Amniotic epithelial cell (primary cell): ENCODE data around the gene GPR55.

Experiments
- DNase-seq: peaks from one replicate; pipeline ENCODE4 v3.0.0-alpha.2; 2010; ENCODE audit warnings: low read depth

GPR55 gene

GRCh38 chr2:230900336-230900995, 24.6 kb downstream of the GPR55 start:
- no peak for DNase-seq

DNA sequence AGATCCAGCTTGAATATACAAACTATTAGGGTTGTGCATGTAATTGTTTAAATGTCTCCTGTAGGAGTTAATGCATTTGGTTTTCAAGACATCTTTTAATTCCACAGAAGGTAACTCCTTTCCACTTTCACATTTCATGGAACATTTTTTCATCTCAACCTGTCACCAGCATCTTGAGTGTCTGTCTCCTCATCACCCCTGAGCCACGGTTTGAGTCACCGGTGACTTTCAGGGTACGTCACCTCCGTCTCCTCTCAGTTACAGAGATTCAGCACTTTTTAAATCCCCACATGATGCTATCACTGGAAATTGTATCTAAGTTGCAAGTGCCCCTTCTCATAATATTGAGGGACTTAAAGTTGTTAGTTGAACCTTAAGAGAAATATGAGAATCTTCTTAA, 25.3 kb downstream of the GPR55 start:
- no peak for DNase-seq

DNA sequence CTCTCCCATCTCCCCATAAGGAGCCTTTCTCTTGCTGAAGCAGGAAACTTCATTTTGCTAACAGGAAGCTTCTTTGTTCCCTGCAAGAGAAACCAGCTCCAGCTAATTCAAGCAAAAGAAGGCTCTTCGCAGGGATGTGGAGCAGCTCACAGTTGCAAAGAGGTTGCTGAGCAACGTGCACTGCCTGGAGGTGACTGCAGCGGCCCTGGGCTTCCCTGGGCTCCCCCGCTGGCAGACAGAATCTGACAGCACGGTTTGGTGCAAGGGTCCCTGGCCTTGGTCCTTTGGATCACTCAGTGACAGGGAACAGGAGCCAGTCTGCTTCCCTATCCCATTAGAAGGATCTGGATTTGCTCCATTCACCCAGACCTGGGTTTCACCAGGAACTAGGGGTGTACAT, 25.8 kb downstream of the GPR55 start:
- no peak for DNase-seq

GRCh38 chr2:230898713-230899091, 26.3 kb downstream of the GPR55 start:
- DNase-seq, result no peak

DNA sequence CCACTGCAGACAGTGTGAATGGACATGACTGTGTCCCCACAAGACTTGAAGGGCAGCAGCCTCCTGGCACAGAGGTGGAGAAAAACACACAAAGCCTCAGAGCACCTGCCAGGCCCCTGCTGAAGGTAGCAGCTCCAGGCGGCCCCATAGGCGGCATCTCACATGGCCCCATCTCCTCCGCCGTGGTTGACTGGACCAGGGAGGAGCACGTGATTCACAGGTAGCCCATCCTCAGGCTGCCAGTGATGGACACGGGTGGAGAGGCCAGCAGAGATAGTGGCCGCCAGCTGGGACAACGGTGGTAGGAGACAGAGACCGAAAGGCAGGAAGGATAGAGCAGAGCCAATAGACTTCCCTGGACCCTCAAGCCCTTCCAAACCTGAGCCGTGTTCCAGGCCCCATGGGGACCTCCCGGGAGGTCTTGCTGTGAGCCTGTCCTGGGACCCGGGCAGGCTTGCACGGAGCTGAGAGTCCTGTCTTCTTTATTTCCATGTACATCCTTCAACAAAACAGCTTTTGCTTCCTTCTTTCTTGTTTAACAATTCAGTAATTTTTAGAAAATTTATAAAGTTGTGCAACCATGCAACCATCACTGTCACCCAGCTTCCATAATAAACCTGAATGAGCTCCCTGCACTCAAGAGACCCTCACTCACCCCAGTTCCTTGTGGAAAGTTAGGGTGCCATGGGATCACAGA, 26.9 kb downstream of the GPR55 start:
- no peak for DNase-seq

DNA sequence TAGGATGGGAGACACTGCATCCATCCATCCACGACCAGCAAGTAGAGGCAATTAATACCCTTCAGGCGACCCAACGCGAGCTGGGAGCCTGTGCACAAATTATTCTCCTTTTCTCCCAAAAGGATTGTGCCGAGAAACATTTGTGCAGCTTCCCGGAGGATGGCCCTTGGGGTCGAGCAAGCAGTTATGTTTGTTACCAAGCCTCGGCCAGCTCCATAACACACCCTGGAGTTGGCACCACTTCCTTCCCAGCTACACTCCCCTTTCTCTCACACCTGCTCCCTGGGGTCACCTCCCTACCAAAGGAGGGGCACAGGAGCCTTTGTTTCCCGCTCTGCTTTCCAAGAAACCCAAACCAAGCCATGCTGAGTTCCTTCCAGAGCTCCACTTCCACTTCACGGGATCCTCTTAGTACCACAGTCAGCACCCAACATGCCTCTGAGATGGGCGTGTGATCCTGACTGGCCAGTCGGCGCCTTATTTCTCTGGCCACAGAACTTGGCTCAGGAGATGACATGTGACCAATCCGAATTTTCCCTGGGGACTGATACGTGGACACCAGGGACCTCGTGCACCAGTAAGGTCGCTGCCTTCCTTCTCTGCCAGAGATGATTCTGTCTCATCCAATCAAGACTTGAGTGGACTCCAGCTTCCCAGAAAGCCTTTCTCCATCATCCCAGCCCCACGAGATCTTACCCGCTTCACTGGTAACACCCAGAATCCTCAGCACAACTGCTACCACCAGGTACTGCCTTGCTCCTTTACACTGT, 28.5 kb downstream of the GPR55 start:
- DNase-seq, result no peak

DNA sequence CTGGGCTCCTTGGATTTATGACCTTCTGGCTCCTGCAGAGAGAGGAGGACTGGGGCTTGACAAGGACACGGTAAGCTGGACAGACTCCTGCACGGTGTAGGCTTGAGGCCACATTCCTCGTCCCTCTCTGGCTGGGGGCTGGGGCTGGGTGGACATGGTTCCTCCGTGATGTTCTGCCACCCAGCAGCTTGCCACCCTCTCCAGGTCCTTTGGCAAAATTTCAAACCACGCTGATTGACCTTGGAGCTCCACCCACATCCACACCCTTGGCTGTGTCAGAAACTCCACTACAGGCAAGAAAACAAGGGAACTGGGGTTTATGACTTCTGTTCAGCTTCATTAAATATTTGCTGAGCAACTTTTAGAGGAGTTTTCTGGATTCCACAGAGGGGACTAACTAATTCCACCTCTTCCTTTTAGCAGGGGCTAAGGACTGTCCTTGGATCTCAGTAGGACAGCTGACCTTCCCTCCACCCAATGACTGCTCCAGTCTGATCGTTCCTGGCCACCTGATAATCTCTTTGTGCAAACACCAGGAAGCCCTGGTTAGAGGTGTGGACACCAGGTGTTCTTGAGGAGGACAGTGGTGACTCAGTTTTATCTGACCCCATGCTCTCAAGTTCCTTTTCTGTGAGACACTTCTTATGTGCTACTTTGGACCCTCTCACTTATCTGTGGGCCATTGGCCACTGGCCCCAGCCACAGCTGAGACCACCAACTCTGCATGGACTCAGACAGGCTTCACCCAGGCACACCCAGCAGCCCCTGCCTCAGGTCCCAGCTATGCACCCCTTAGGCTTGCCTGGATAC, 29.3 kb downstream of the GPR55 start:
- DNase-seq, result no peak

- no peak for DNase-seq
These were observed 30.9 kb downstream of the GPR55 start for GRCh38 chr2:230893841-230894781.

- no peak for DNase-seq
These were observed 31.7 kb downstream of the GPR55 start for GRCh38 chr2:230893338-230893737.

DNA sequence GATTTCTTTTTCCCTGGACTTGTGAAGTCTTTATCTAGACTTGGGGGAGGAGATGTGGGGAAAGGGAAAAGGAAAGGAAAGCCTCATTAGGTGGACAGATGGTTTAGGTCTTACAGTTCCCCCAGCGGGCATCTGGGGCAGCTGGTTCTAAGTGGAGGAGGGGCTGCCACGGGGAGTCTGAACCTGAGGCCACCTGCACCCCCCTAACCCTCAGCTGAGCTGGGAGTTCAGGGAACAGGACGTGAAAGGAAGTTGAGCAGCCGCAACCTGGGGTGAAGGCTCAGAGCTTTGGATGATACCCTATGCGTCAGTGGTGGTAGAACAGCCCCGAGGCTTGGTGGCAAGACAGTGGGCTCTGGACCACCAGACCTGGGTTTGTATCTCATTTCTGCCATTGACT, 33.5 kb downstream of the GPR55 start:
- no peak for DNase-seq

GRCh38 chr2:230891064-230891463, 34.0 kb downstream of the GPR55 start:
- DNase-seq, result peak; percentile 21

- DNase-seq, result no peak
These were observed 34.4 kb downstream of the GPR55 start for GRCh38 chr2:230890646-230891045.

DNA sequence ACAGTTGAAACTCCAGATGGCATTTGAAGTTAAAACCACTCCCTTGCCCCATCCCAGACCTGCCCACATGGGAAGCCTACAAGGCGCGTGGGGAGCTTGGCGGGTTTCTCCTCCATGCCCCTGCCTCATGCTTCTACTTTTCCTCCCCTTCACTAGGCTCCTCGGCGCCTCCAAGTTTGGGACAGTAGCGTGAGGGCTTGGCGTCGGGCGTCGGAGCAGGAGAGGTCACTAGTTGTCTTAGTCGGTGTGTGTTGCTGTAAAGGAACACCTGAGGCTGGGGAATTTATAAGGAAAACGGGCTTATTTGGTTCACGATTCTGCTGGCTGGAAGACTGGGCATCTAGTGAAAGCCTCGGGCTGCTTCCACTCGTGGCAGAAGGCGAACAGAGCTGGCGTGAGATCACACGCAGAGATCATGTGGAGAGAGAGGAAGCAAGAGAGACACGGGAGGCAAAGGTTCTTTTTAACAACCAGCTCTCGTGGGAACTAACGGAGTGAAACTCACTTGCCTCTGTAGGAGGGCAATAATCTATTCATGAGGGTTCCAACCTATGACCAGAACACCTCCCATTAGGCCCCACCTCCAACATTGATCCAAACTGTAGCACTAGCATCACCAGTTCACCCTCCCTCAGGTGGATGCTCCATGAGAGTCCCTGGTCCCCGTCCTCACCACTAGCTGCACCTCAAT, 35.0 kb downstream of the GPR55 start:
- DNase-seq, result no peak

DNA sequence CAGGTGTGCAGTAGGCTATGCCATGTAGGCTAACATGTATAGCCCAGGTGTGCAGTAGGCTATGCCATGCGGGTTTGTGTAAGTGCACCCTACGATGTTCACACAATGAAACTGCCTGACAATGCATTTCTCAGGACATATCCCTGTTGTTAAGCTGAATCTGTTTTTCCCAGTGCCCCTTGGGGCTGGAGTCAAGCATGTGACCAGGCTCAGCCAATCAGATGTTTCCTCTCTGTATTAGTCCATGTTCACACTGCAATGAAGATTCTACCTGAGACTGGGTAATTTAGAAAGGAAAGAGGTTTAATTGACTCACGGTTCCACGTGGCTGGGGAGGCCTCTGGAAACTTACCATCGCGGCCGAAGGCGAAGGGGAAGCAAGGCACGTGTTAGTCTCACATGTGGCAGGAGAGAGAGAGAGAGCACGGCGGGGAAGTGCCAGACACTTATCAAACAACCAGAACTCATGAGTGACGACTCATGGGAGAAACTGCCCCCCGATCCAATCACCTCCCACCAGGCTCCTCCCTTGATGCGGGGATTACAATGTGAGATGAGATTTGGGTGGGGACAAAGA, 36.1 kb downstream of the GPR55 start:
- no peak for DNase-seq

DNA sequence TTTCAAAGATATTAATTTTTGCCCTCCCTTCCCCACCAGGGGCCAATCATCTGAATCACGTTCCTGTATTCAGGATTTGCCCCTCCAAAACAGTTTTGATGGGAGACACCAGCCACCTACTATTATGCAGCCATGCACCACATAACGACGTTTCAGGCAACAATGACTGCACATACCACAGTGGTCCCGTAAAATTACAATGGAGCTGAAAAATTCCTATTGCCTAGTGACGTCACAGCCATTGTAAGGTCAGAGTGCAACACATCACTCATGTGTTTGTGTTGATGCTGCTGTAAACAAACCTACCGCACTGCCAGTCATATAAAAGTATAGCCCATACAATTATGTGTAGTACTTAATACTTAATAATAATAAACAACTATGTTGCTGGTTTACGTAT, 37.7 kb downstream of the GPR55 start:
- DNase-seq, result no peak

- DNase-seq, result no peak
These were observed 38.4 kb downstream of the GPR55 start for GRCh38 chr2:230886671-230887071.

- no peak for DNase-seq
These were observed 38.8 kb downstream of the GPR55 start for GRCh38 chr2:230886206-230886605.

GRCh38 chr2:230885463-230886130, 39.4 kb downstream of the GPR55 start:
- DNase-seq, result peak; percentile 68

DNA sequence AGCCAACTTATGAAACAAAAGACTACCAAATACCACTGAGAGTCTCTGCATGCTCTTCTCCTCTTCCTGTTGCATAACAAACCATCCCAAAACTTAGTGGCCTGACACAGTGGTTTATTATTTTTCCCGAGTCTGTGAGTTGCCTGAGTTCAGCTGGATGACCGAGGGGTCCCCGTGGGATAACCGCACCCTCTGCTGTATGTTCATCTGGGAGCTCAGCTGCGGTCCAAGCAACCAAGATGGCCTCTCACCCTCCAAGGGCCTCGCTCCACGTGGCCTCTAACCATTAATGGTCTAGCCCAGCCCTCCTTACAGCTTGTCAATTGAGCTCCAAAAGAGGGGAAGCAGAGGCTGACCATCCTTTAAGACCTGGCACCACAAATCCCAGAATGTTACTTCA, 43.2 kb downstream of the GPR55 start:
- DNase-seq, result no peak

DNA sequence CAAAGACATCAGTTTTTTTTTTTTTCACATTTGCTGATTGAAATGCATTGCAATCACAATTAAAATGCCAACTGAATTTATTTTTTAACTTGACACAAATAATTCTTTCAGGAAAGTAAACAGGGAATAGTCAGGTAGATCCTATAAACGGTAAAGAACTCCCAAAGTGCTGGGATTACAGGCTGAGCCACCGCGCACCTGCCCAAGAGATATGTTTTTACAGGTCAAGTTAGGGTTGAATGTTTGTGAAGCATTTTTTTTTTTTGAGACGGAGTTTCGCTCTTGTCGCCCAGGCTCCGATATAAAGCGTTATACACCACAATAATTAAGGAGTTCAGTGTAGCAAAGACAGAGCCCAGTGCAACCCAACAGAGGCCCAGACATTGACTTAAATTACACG, 45.2 kb downstream of the GPR55 start:
- no peak for DNase-seq
